SK-N-MC (cell line): ENCODE results near the gene PPP1R3G.

Source experiments
- EZH2 ChIP-seq: fragments of 200-600 bp; sonication (generic); IDR thresholded peaks from one replicate; pipeline ENCODE4 v1.6.1; 2017; ENCODE audit warnings: antibody characterized with exemption
- FOXP2 ChIP-seq: optimal IDR thresholded peaks from 2 replicates; pipeline ENCODE3; 2011; ENCODE audit warnings: mild to moderate bottlenecking, moderate library complexity; ENCODE audit not compliant: insufficient read depth; ENCODE audit errors: extremely low read length, control extremely low read depth
- POLR2AphosphoS5 ChIP-seq: IDR thresholded peaks from 2 replicates; pipeline ENCODE4 v1.6.1; 2012; ENCODE audit warnings: mild to moderate bottlenecking, low read depth, low read length, borderline replicate concordance

DNA sequence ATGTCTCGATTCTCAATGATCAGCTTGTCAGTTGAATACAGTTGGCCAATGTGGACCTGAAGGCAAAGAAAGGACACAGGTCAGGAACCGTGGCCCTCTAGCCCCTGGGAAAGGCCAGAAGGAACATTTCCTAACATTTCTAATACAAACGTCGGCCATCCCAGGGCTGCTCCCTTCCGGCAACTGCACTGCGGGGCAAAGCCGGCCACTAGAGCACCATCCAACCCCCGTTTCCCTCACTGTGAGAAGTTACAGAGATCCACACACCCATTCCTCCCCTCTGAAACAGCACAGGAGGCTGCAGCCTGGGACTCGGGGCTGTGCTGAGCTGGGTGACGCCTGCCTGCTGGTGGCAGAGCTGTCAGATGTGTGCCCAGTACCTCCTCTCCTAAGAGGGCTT is 24.3 kb downstream of the PPP1R3G start:
- TF ChIP-seq EZH2 = no peak
- TF ChIP-seq POLR2AphosphoS5 = no peak
- TF ChIP-seq FOXP2 = no peak
